ENCODE data around the gene DMAC2L. TPM values are rescaled to one million over a fixed set of nuclear protein-coding genes. Genes with fewer than 3 reads are reported as not detected.
"Not testable (repeated sequence)": the region's sequence is repeated elsewhere in the genome, so short reads cannot be mapped to it uniquely, and the experiment has no call there.

Gene DMAC2L
- 12.1 and 13.4 TPM in 2 replicates for total RNA-seq (2014; rRNA removed; shearing (Covaris generic))
- polyA plus RNA-seq (2014; cell fraction: nucleus; rRNA removed), result 10.5 and 21.0 TPM in 2 replicates

GRCh38 chr14:50311972-50312733 lies at the start of gene DMAC2L, which contains the start of gene L2HGDH:
TSS of gene DMAC2L (plus strand) at chr14:50312324. CDS start at chr14:50321488, 9,164 bp downstream.
TSS of gene L2HGDH (minus strand) at chr14:50312229. CDS start at chr14:50312150, 79 bp downstream.
- peak; percentile 93 for DNase-seq (ENCODE audit: extremely low read depth, low read depth)

GRCh38 chr14:50262865-50263264 lies 49.3 kb upstream of the DMAC2L start:
- no peak for DNase-seq (ENCODE audit: extremely low read depth, low read depth)

- no peak for DNase-seq (ENCODE audit: extremely low read depth, low read depth)
Measured at GRCh38 chr14:50263321-50263720, 48.8 kb upstream of the DMAC2L start.

- DNase-seq (ENCODE audit: extremely low read depth, low read depth), result no peak
Measured at GRCh38 chr14:50265029-50265428, 47.1 kb upstream of the DMAC2L start.

- DNase-seq (ENCODE audit: extremely low read depth, low read depth), result no peak
Measured at GRCh38 chr14:50270932-50271331, 41.2 kb upstream of the DMAC2L start.

GRCh38 chr14:50272498-50272897 lies 39.6 kb upstream of the DMAC2L start:
- DNase-seq (ENCODE audit: extremely low read depth, low read depth), result no peak

GRCh38 chr14:50285861-50286260 lies 26.3 kb upstream of the DMAC2L start:
- DNase-seq (ENCODE audit: extremely low read depth, low read depth), result no peak

GRCh38 chr14:50288146-50288545 lies 24.0 kb upstream of the DMAC2L start:
- DNase-seq (ENCODE audit: extremely low read depth, low read depth), result no peak

- no peak for DNase-seq (ENCODE audit: extremely low read depth, low read depth)
Measured at GRCh38 chr14:50290306-50290705, 21.8 kb upstream of the DMAC2L start.

GRCh38 chr14:50299585-50299984 lies 12.5 kb upstream of the DMAC2L start:
- DNase-seq (ENCODE audit: extremely low read depth, low read depth), result no peak

- DNase-seq (ENCODE audit: extremely low read depth, low read depth), result no peak
Measured at GRCh38 chr14:50301914-50302313, 10.2 kb upstream of the DMAC2L start.

GRCh38 chr14:50303744-50304471 lies 8.2 kb upstream of the DMAC2L start:
- DNase-seq (ENCODE audit: extremely low read depth, low read depth), result no peak

- DNase-seq (ENCODE audit: extremely low read depth, low read depth), result no peak
Measured at GRCh38 chr14:50308363-50308915, 3.7 kb upstream of the DMAC2L start.

GRCh38 chr14:50310445-50310844 lies 1.7 kb upstream of the DMAC2L start:
- no peak for DNase-seq (ENCODE audit: extremely low read depth, low read depth)

GRCh38 chr14:50311337-50311971 lies 670 bp upstream of the DMAC2L start:
- no peak for DNase-seq (ENCODE audit: extremely low read depth, low read depth)

- DNase-seq (ENCODE audit: extremely low read depth, low read depth), result no peak
Measured at GRCh38 chr14:50312734-50313054, 570 bp downstream of the DMAC2L start.

GRCh38 chr14:50314098-50314497 lies 2.0 kb downstream of the DMAC2L start:
- not testable (repeated sequence) for DNase-seq (ENCODE audit: extremely low read depth, low read depth)

GRCh38 chr14:50318031-50318626 lies 6.0 kb downstream of the DMAC2L start:
- peak; percentile 33 for DNase-seq (ENCODE audit: extremely low read depth, low read depth)

GRCh38 chr14:50319293-50319692 lies 7.2 kb downstream of the DMAC2L start:
- DNase-seq (ENCODE audit: extremely low read depth, low read depth), result no peak

GRCh38 chr14:50319721-50320120 lies 7.6 kb downstream of the DMAC2L start:
- DNase-seq (ENCODE audit: extremely low read depth, low read depth), result no peak

- no peak for DNase-seq (ENCODE audit: extremely low read depth, low read depth)
Measured at GRCh38 chr14:50320283-50320682, 8.2 kb downstream of the DMAC2L start.

All from NCI-H460 (cell line).